ENCODE data around the gene PPP2R5B.

Gene PPP2R5B

GRCh38 chr11:64908766-64909165 lies 15.7 kb upstream of the PPP2R5B start:
- DNase-seq (ENCODE audit: low spot score): no peak

- DNase-seq (ENCODE audit: low spot score): no peak
Observed at GRCh38 chr11:64909653-64910343, 14.7 kb upstream of the PPP2R5B start.

- no peak for DNase-seq (ENCODE audit: low spot score)
Observed at GRCh38 chr11:64910451-64911093, 13.9 kb upstream of the PPP2R5B start.

GRCh38 chr11:64911142-64911541 lies 13.3 kb upstream of the PPP2R5B start:
- DNase-seq (ENCODE audit: low spot score): no peak

GRCh38 chr11:64911689-64912088 lies 12.8 kb upstream of the PPP2R5B start:
- no peak for DNase-seq (ENCODE audit: low spot score)

- DNase-seq (ENCODE audit: low spot score): no peak
Observed at GRCh38 chr11:64913171-64913727, 11.2 kb upstream of the PPP2R5B start.

GRCh38 chr11:64914123-64914522 lies 10.4 kb upstream of the PPP2R5B start:
- DNase-seq (ENCODE audit: low spot score): no peak

GRCh38 chr11:64915376-64915887 lies 9.1 kb upstream of the PPP2R5B start:
- DNase-seq (ENCODE audit: low spot score): no peak

GRCh38 chr11:64916040-64916774 lies 8.3 kb upstream of the PPP2R5B start:
- DNase-seq (ENCODE audit: low spot score): peak; percentile 63

- DNase-seq (ENCODE audit: low spot score): peak; percentile 93
Observed at GRCh38 chr11:64916775-64917662, 7.5 kb upstream of the PPP2R5B start, which contains the start of gene ATG2A. Gene ATG2A (minus strand): TSS chr11:64917209. CDS start chr11:64917135, 74 bp downstream.

- DNase-seq (ENCODE audit: low spot score): no peak
Observed at GRCh38 chr11:64917663-64917995, 6.9 kb upstream of the PPP2R5B start.

- DNase-seq (ENCODE audit: low spot score): no peak
Observed at GRCh38 chr11:64918017-64918416, 6.5 kb upstream of the PPP2R5B start.

GRCh38 chr11:64919627-64920026 lies 4.9 kb upstream of the PPP2R5B start:
- DNase-seq (ENCODE audit: low spot score): no peak

GRCh38 chr11:64920124-64920523 lies 4.4 kb upstream of the PPP2R5B start:
- no peak for DNase-seq (ENCODE audit: low spot score)

- no peak for DNase-seq (ENCODE audit: low spot score)
Observed at GRCh38 chr11:64921384-64921783, 3.1 kb upstream of the PPP2R5B start.

GRCh38 chr11:64923151-64923661 lies 1.3 kb upstream of the PPP2R5B start:
- DNase-seq (ENCODE audit: low spot score): no peak

- DNase-seq (ENCODE audit: low spot score): no peak
Observed at GRCh38 chr11:64924910-64925284, 408 bp downstream of the PPP2R5B start.

- DNase-seq (ENCODE audit: low spot score): no peak
Observed at GRCh38 chr11:64925536-64926436, 1.3 kb downstream of the PPP2R5B start.

- DNase-seq (ENCODE audit: low spot score): no peak
Observed at GRCh38 chr11:64926689-64927088, 2.2 kb downstream of the PPP2R5B start.

- DNase-seq (ENCODE audit: low spot score): no peak
Observed at GRCh38 chr11:64928957-64929356, 4.5 kb downstream of the PPP2R5B start.

Data from HuH-7 (cell line).